ENCODE measurements around the gene NCKAP5.

Gene NCKAP5

GRCh38 chr2:132758995-132759394, 809.3 kb downstream of the NCKAP5 start:
- no peak for DNase-seq (ENCODE audit: low read depth in 2 of 2)

- no peak for DNase-seq (ENCODE audit: low read depth in 2 of 2)
Observed at GRCh38 chr2:132757676-132758075, 810.6 kb downstream of the NCKAP5 start.

DNA sequence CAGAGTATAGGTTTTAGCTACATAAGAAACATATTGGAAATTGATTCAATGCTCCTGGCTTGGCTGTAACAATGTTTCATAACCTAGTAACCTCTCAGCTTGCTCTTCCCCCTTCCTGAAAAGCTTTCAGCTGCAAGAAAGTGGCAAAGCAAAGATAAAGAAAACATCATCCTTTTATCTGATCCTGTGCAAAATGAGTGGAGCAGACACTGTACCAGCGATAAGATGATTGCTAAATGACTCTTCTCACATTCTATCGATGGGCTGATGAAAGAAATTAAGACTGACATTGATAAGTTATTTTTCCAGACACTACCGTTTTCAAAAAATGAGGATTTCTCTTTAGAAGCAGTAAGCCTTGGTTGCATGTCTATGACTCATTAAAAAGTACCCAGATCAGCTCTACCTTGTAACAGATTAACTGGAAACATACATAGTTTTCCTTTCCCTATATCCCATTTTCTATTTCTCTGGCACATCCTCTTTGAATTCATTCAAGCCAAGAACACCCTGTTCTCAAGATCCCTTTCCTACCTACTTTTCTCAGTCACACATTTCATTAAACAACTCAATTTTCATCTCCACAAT, 811.2 kb downstream of the NCKAP5 start:
- no peak for DNase-seq (ENCODE audit: low read depth in 2 of 2)

- DNase-seq (ENCODE audit: low read depth in 2 of 2) = no peak
Observed at GRCh38 chr2:132754867-132755472, 813.3 kb downstream of the NCKAP5 start.

DNA sequence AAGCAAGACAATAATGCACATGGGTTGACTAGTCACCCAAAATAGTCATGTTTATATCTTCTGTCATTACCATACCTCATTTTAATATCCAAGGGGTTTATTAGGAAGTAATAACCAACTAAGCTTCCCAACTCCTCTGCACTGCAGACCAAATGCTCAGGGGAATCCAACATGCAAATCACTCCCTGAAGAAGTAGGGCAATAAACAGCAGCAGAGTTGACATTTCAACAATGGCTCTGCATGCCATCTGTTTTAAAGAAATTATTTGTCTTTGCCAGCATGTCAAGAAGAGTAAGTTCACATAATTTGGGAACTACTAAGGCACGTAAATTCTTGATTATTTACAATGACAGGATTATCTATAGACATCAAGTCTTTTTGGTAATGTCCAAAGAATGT, 813.9 kb downstream of the NCKAP5 start:
- no peak for DNase-seq (ENCODE audit: low read depth in 2 of 2)

- DNase-seq (ENCODE audit: low read depth in 2 of 2) = no peak
Observed at GRCh38 chr2:132752421-132753206, 815.6 kb downstream of the NCKAP5 start.

GRCh38 chr2:132751836-132752235, 816.4 kb downstream of the NCKAP5 start:
- no peak for DNase-seq (ENCODE audit: low read depth in 2 of 2)

DNA sequence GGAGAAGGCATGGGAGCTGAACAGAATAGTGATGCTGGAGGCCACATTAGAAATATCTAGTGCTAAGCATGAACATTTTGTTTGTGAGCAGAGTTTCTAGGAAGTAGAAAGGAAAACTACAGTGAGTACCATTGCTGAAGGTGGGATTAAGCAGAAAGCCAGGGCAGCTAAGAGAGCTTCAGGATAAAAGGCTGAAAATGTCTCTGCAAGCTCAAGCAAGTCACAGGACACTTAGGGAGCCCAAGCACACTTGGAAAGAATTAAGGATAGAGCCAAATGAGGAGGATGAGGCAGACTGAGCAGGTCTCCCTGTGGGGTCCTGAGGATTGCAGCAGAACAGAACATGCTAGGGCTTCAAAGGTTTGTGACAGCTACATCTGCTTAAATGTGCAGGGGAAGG, 817.7 kb downstream of the NCKAP5 start:
- no peak for DNase-seq (ENCODE audit: low read depth in 2 of 2)

DNA sequence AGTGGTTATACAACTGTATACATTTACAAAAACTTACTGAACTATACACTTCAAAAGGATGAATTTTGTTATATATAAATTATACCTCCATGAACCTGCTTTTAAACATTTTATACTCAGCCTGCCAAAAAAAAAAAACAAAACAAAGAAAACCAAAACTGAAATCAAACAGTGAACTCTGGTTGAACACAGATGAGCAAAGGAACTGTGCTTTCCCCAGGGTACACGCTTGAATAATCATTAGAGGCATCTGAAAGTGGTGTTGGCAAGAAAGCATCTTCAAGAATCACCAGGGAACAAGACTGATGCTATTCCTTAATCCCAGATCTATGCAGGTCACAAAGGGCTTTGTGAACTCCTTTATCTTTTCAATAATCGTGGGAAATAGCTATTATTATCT, 821.2 kb downstream of the NCKAP5 start:
- no peak for DNase-seq (ENCODE audit: low read depth in 2 of 2)

- DNase-seq (ENCODE audit: low read depth in 2 of 2) = no peak
Observed at GRCh38 chr2:132741754-132742153, 826.5 kb downstream of the NCKAP5 start.

DNA sequence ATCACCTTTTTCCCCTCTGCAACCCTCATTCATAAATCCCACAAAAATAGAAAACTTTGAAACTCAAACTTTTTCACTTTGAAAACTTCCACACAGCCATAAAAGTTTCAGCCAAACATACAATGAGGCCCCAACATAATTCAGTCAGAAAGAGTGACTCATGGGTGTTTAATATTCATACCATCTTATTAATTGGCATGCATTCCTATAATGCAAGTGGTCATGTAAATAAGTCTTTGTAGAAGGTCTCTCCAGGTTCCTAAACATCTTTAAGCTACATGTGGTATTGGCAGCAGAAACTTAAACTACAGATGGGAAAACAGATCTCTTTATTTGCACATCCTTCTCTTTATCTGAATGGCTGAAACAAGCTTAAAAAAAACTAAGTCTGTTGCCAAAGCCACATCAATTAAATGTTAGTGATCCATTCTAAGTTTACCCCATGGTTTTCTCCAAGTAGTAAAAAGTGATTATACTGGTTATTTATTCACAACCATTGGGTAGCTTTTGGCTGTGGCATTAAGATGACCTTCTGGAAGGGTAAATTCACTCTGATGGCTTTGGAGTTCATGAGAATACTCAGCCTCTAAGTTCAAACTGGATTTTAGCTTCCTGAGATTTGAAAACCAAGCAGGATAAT, 828.1 kb downstream of the NCKAP5 start:
- DNase-seq (ENCODE audit: low read depth in 2 of 2) = no peak

DNA sequence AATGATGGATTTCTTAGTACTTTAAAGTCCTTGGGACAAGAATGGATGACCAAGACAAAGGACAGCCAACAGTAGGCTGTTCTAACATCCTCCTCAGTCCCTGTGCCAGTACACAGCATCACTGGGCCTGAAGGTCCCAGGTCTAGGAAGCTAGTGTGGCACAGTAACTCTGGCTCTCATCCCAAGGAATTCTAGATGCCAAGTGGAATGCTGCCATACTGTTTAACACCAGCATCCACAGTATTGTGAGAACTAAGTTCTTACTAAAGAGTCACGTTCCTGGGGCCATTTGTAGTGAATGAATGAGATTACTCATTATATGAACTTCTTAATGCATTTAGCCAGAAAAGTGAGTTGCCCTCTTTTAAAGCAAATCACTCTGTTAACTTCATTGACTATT, 830.0 kb downstream of the NCKAP5 start:
- no peak for DNase-seq (ENCODE audit: low read depth in 2 of 2)

- DNase-seq (ENCODE audit: low read depth in 2 of 2) = no peak
Observed at GRCh38 chr2:132736059-132736458, 832.2 kb downstream of the NCKAP5 start.

DNA sequence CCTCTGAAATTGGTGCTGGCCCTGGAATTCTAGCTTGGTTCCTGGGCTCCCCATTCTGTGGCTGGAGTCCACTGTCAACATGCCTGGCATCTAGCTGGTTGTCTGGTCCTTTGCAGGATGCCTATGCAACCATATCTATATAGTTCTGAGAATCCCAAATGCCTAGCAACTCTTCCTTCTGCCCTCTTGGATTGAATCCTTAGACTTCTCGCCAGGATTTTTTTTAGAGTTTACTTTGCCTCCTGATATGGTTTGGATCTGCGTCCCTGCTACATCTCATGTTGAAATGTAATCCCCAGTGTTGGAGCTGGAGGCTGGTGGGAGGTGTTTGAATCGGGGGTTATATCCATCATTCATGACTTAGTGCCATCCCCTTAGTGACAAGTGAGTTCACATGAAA, 833.3 kb downstream of the NCKAP5 start:
- no peak for DNase-seq (ENCODE audit: low read depth in 2 of 2)

DNA sequence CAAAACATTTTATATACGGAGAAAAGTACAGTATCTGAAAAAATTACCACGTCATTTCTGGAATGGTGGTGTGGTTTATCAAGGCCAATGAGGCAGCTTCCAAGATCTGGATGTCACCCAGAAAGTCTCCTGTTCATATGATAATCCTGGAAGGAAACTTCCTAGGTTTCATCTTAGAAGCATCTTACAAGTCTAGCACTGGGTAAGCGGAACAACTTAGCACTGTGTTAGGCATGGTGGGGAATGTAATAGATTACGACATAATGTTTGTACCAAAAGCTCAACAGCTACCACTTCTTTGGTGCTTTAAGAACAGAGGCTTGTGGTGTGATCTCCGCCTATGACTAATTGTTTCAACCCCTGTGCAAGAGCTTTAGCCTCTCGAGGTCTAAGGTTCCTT, 835.2 kb downstream of the NCKAP5 start:
- no peak for DNase-seq (ENCODE audit: low read depth in 2 of 2)

DNA sequence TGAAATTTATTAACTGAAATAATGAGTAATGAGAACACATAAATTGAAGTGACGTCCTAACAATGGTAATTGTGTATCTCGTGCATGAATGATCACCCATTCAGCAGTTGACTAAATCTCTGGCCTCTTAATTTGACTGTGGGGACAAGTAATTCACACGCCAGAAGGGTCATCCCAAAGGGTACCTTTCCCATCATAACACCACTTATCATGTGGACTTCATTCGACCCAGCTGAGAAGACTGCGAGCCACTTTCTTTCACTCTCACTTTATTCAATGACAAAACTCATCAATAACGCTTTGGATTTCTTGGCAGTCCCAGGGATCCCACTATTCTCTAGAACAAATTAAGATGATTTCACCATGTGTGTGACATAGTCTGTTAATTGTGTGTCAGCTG, 835.6 kb downstream of the NCKAP5 start:
- no peak for DNase-seq (ENCODE audit: low read depth in 2 of 2)

GRCh38 chr2:132731441-132731840, 836.8 kb downstream of the NCKAP5 start:
- DNase-seq (ENCODE audit: low read depth in 2 of 2) = no peak

GRCh38 chr2:132730611-132731010, 837.7 kb downstream of the NCKAP5 start:
- DNase-seq (ENCODE audit: low read depth in 2 of 2) = no peak

GRCh38 chr2:132729522-132729921, 838.7 kb downstream of the NCKAP5 start:
- DNase-seq (ENCODE audit: low read depth in 2 of 2) = no peak

- DNase-seq (ENCODE audit: low read depth in 2 of 2) = no peak
Observed at GRCh38 chr2:132726155-132726554, 842.1 kb downstream of the NCKAP5 start.

DNA sequence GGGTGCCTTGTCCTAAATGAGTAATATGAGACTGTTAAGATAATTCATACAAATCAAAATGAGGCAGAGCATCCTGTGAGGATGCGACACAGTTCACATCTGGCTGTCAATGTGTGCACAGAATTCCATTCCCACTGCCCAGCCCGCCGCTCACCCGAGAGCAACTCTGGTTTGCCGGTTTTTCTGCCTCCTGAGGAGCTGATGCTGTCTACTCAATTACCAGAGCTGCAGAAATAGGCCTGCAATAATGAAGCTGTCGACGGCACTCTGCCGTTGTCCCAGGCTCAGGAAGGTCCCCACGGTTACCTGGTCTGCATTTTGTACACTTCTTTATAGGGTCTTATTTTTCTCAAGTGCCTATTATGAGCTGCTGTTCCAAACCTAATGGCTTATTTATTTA, 842.5 kb downstream of the NCKAP5 start:
- no peak for DNase-seq (ENCODE audit: low read depth in 2 of 2)

DNA sequence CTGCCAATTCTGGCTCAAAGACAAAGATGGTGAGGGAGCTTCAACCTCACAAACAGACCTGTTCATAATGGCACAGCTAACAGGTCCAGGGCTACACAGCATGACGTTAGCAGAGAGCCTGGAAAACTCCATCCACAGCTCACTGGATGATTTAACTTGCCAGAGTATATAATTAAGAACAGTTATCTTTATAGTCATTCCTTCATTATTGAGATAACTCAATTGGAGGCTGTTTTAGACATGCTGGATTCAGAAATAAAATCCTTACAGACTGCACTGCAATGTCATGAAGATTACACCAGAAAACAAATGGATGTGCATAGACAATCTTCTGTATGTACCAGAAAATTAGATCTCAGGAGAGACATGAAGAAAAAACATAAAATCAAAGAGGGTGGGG, 843.1 kb downstream of the NCKAP5 start:
- no peak for DNase-seq (ENCODE audit: low read depth in 2 of 2)

- DNase-seq (ENCODE audit: low read depth in 2 of 2) = no peak
Observed at GRCh38 chr2:132721938-132722337, 846.3 kb downstream of the NCKAP5 start.

Data from stimulated activated CD8-positive, alpha-beta memory T cell treated with anti-CD3 and anti-CD28 coated beads, Interleukin-15, amount 100 ng/mL, for 48 hours (primary cell).